GM18498 (cell line): Measurements from ENCODE around the gene TPGS1.
A peak's percentile ranks its signal among the peaks of the same experiment; 100 is the strongest.

Experiments
- ATAC-seq: cut with Tn5 transposase; IDR thresholded peaks from one replicate; pipeline ENCODE4 v1.9.1; 2021; ENCODE audit warnings: mild to moderate bottlenecking, moderate library complexity; ENCODE audit not compliant: unreplicated experiment

Gene TPGS1

GRCh38 chr19:507286-508203, at the start of gene TPGS1:
TPGS1 (plus strand) TSS chr19:507497; CDS start chr19:507507, 10 bp downstream.
- ATAC-seq: peak; percentile 67

GRCh38 chr19:457636-458035, 49.7 kb upstream of the TPGS1 start:
- no peak for ATAC-seq

GRCh38 chr19:458091-459042, 48.9 kb upstream of the TPGS1 start:
- no peak for ATAC-seq

GRCh38 chr19:459724-460511, 47.4 kb upstream of the TPGS1 start:
- ATAC-seq: no peak

GRCh38 chr19:460877-461720, 46.2 kb upstream of the TPGS1 start, which contains the start of gene SHC2:
SHC2 (minus strand) TSS chr19:461033; CDS start chr19:460996, 37 bp downstream.
- no peak for ATAC-seq

- no peak for ATAC-seq
These were observed 45.4 kb upstream of the TPGS1 start for GRCh38 chr19:461721-462551.

- ATAC-seq: no peak
These were observed 43.7 kb upstream of the TPGS1 start for GRCh38 chr19:463483-464207.

GRCh38 chr19:464208-464545, 43.1 kb upstream of the TPGS1 start:
- no peak for ATAC-seq

GRCh38 chr19:465056-465816, 42.1 kb upstream of the TPGS1 start:
- no peak for ATAC-seq

- ATAC-seq: no peak
These were observed 39.7 kb upstream of the TPGS1 start for GRCh38 chr19:467554-467953.

- no peak for ATAC-seq
These were observed 38.6 kb upstream of the TPGS1 start for GRCh38 chr19:468587-469256.

GRCh38 chr19:469833-470232, 37.5 kb upstream of the TPGS1 start:
- no peak for ATAC-seq

GRCh38 chr19:470701-471100, 36.6 kb upstream of the TPGS1 start:
- no peak for ATAC-seq

GRCh38 chr19:472005-472858, 35.1 kb upstream of the TPGS1 start:
- no peak for ATAC-seq

- no peak for ATAC-seq
These were observed 32.9 kb upstream of the TPGS1 start for GRCh38 chr19:474126-475078.
